Measurements from ENCODE around the gene NDE1.
A peak's percentile ranks its signal among the peaks of the same experiment; 100 is the strongest.
"Not testable (repeated sequence)": the region's sequence is repeated elsewhere in the genome, so short reads cannot be mapped to it uniquely, and the experiment has no call there.

The NDE1 gene

GRCh38 chr16:15621456-15621855 lies 28.6 kb upstream of the NDE1 start:
- no peak for DNase-seq

GRCh38 chr16:15621889-15622288 lies 28.2 kb upstream of the NDE1 start:
- no peak for DNase-seq

GRCh38 chr16:15631730-15632409 lies 18.2 kb upstream of the NDE1 start:
- DNase-seq: no peak

- no peak for DNase-seq
These were observed 14.1 kb upstream of the NDE1 start for GRCh38 chr16:15635926-15636325.

GRCh38 chr16:15636392-15636873 lies 13.6 kb upstream of the NDE1 start:
- peak; percentile 40 to 47 for DNase-seq

GRCh38 chr16:15639061-15639568 lies 10.9 kb upstream of the NDE1 start:
- no peak for DNase-seq

GRCh38 chr16:15640966-15641365 lies 9.1 kb upstream of the NDE1 start:
- no peak for DNase-seq

GRCh38 chr16:15641753-15642556 lies 8.1 kb upstream of the NDE1 start:
- no peak for DNase-seq

GRCh38 chr16:15642557-15643047 lies 7.4 kb upstream of the NDE1 start:
- DNase-seq: peak; percentile 60 to 63

- DNase-seq: peak; percentile 97 to 99
These were observed 6.7 kb upstream of the NDE1 start, which contains the start of gene MARF1 for GRCh38 chr16:15643048-15643945. Gene MARF1 (minus strand): TSS chr16:15643154. CDS start chr16:15639233, 3,921 bp downstream.

- peak; percentile 36 to 64 for DNase-seq
These were observed 6.1 kb upstream of the NDE1 start for GRCh38 chr16:15643946-15644250.

- DNase-seq: no peak
These were observed 5.6 kb upstream of the NDE1 start for GRCh38 chr16:15644267-15644961.

- DNase-seq: not testable (repeated sequence)
These were observed 5.0 kb upstream of the NDE1 start for GRCh38 chr16:15644962-15645465.

- peak in 1 of 2 donors; percentile 64 for DNase-seq
These were observed 3.3 kb upstream of the NDE1 start for GRCh38 chr16:15646557-15647293.

GRCh38 chr16:15647294-15648014 lies 2.6 kb upstream of the NDE1 start:
- no peak for DNase-seq

- DNase-seq: no peak
These were observed 1.8 kb upstream of the NDE1 start for GRCh38 chr16:15648135-15648730.

- not testable (repeated sequence) for DNase-seq
These were observed 734 bp upstream of the NDE1 start for GRCh38 chr16:15649311-15649710.

GRCh38 chr16:15649727-15650018 lies 372 bp upstream of the NDE1 start:
- no peak for DNase-seq

- DNase-seq: no peak
These were observed 690 bp downstream of the NDE1 start for GRCh38 chr16:15650698-15651171.

Measured in inflammatory macrophage treated with lipopolysaccharide for 1 hour (primary cell).